NCI-H2196 (cell line): Measurements from ENCODE around the gene KRTAP5-11.
"Not testable (repeated sequence)": the region's sequence is repeated elsewhere in the genome, so short reads cannot be mapped to it uniquely, and the experiment has no call there.

Experiments used
- DNase-seq: peaks from one replicate; lab custom pipeline; 2025; ENCODE audit not compliant: unreplicated experiment; lab: John Stamatoyannopoulos, UW

KRTAP5-11 gene

DNA sequence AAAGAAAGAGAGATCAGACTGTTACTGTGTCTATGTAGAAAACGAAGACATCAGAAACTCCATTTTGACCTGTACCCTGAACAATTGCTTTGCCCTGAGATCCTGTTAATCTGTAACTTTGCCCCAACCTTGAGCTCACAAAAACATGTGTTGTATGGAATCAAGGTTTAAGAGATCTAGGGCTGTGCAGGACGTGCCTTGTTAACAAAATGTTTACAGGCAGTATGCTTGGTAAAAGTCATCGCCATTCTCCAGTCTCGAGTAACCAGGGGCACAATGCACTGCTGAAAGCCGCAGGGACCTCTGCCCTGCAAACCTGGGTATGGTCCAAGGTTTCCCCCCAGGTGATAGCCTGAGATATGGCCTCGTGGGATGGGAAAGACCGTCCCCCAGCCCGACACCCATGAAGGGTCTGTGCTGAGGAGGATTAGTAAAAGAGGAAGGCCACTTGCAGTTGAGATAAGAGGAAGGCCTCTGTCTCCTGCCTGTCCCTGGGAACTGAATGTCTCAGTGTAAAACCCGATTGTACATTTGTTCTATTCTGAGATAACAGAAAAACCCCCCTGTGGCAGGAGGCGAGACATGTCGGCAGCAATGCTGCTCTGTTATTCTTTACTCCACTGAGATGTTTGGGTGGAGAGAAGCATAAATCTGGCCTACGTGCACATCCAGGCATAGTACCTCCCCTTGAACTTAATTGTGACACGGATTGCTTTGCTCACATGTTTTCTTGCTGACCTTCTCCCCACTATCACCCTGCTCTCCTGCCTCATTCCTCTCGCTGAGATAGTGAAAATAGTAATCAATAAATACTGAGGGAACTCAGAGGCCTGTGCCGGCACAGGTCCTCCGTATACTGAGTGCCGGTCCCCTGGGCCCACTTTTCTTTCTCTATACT lies 47.7 kb downstream of the KRTAP5-11 start:
- not testable (repeated sequence) for DNase-seq

DNA sequence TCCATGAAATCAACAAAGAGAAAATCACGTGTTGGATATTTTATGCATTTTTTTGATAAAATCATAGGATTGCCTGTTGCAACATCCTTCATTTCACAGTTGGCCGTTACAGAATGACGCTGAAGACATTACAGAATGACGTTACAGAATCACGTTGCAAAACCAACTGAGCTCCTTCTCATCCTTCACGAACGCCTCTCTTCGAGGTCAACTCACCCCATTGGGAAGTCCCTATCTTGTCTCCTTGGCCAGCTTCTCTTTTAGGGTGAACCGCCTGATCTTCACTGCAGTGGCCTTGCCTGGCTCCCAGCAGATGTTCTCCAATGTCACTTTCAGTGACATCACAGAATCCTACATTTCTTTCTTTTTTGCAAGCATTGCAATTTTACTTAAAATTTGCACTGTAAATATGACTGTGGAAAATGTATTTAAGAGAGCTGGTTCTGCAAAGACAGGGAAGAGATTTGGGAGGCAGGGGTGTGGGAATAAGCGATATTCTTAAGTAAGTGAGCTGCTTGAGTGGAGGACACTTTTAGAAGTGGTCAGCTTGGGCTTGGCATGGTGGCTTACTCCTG lies 50.6 kb downstream of the KRTAP5-11 start:
- DNase-seq = no peak
